ENCODE data around the gene LCN6.
"Not testable (repeated sequence)": the region's sequence is repeated elsewhere in the genome, so short reads cannot be mapped to it uniquely, and the experiment has no call there.

LCN6 gene

GRCh38 chr9:136709454-136710109 lies 38.7 kb downstream of the LCN6 start:
- no peak for DNase-seq (ENCODE audit: low read depth)

DNA sequence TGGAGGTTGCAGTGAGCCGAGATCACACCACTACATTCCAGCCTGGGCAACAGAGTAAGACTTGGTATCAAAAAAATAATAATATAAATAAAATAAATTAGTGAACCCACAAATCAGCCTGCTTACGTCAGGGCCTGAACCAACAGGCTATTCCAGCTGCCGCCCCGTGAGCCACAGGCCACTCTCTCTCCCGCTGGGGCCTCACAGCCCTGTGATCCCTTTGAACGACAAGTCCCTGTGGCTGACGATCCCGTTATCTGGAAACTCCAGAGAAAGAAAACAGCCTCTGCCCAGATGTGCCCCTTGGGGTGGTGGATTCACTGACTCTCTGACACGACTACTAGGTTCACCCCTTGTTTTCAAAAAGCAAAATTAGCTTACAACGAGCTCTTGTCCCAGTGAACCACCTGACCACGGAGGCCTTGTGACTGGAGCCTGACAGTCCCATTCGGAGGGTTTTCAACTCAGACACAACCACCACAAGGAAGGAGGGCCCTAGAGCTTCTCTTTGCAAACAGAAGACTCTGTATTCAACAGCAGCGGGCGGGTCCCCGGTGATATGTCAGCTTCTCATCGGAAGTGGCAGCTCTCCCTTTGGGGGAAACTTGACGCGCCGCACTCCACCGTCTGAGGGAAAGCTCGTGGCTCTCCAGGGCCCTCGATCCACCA lies 40.3 kb downstream of the LCN6 start:
- DNase-seq (ENCODE audit: low read depth) = no peak

DNA sequence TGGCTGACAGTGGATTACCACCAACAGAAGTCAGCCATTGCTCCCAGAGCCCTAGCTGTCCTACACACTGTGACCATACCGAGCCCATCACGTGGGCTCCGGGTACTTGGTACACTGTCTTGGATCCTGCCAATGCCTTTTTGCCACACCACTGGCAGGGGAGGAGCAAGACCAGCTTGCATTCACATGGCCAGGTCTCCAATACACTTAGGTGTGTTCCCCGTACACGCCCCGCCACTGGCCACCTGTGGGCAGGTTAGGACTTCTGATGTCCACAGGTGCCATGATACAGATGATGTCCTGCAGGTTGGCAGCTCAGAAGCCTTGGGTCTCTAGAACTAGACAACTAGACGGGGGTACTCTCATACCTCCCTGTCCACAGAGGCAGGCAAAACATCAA lies 41.3 kb downstream of the LCN6 start:
- no peak for DNase-seq (ENCODE audit: low read depth)

DNA sequence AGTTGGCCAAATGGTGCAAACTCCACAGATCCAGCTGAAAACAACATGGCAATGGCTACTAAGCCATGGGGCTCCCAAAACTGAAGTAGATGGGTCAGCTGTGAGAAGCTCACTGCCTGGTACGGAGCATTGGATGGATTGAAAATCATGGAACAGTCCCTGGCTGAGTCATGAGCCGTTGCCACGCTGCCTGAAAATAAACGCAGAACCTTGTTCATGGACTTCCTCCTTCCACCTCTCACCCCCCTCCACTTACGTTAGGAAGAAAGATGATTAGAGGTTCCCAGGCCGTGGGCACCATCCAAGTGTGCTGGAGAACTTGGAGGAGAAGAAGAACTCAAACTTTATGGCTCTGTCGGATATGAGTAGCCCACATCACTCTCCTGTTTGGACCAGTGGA lies 42.8 kb downstream of the LCN6 start:
- no peak for DNase-seq (ENCODE audit: low read depth)

DNA sequence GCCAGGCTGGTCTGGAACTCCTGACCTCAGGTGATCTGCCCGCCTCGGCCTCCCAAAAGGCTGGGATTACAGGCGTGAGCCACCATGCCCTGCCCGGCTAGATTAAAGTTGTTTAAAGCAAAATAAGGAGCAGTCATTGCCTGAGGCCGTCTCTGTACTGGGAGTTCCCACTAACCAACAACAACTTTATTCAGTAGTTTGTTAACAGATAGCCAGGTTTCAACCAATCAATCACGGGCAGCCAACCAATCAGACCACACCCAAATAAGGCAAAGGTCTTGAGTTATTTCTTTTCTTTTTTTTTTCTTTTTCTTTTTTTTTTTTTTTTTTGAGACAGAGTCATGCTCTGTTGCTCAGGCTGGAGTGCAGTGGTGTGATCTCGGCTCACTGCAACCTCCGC lies 43.6 kb downstream of the LCN6 start:
- not testable (repeated sequence) for DNase-seq (ENCODE audit: low read depth)

- DNase-seq (ENCODE audit: low read depth) = no peak
Measured at GRCh38 chr9:136703276-136703860, 45.0 kb downstream of the LCN6 start.

GRCh38 chr9:136701668-136702053 lies 46.7 kb downstream of the LCN6 start:
- no peak for DNase-seq (ENCODE audit: low read depth)

- DNase-seq (ENCODE audit: low read depth) = no peak
Measured at GRCh38 chr9:136700959-136701667, 47.2 kb downstream of the LCN6 start.

DNA sequence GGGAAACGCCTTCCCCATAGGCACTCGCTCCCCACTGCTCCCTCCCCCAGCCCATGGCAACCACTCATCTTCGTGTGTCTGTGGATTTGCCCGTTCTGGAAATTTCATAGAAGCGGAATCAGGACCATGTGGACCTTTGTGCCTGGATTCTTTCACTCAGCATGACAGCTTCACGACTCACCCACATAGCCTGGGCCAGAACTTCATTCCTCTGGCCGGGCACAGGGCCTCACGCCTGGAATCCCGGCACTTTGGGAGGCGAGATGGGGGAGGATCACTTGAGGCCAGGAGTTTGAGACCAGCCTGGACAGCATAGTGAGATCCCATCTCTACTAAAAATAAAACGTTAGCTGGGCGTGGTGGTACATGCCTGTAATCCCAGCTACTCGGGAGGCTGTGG lies 48.0 kb downstream of the LCN6 start:
- no peak for DNase-seq (ENCODE audit: low read depth)

DNA sequence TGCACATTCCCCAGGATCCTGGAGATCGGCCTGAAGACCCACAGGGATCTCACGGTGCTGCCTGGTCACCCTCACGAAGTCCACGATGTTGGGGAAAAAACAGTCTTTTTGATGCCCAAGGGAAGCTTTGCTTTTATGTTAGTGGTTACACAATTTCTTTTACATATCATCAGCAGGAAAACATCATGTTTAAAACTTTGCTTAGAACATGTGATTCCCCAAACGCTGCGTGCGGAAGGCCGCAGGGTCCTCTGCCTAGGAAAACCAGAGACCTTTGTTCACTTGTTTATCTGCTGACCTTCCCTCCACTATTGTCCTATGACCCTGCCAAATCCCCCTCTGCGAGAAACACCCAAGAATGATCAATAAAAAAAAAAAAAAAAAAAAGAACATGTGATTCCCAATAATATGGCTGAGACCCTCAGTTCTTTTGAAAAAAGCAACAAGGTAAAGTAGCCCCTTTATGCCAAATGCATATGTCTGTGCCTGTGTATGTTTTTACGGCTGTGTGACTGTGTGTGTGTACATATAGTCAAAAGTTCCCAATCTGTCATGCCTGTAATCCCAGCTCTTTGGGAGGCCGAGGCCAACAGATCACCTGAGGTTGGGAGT lies 49.6 kb downstream of the LCN6 start:
- DNase-seq (ENCODE audit: low read depth) = no peak

DNA sequence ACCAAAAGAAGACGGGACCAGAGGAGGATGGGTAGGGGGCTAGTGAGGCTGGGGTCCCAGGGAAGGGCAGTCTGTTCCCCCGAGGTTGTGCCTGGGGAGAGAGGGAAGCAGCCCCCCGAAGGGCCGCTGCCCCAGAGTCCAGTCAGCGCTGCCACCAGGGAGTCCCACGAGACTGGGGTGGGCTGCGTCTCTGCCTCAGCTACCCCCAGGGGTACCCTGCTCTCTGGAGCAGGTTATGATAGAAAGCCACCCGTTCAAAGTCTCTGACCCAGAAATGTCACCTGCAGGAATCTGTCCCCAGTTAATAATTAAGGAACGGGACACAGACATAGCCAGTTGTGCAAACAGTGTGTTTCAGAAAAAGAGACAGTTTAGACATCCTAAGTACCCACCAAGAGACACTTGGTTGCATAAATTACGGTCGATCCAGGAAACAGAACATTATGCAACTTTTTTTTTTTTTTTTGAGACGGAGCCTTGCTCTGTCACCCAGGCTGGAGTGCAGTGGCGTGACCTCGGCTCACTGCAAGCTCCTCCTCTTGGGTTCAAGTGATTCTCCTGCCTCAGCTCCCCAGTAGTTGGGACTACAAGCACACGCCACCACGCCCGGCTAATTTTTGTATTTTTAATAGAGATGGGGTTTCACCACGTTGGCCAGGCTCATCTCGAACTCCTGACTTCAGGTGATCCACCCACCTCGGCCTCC lies 50.4 kb downstream of the LCN6 start:
- no peak for DNase-seq (ENCODE audit: low read depth)

- no peak for DNase-seq (ENCODE audit: low read depth)
Measured at GRCh38 chr9:136697146-136697820, 51.0 kb downstream of the LCN6 start.

- no peak for DNase-seq (ENCODE audit: low read depth)
Measured at GRCh38 chr9:136696502-136696901, 51.8 kb downstream of the LCN6 start.

DNA sequence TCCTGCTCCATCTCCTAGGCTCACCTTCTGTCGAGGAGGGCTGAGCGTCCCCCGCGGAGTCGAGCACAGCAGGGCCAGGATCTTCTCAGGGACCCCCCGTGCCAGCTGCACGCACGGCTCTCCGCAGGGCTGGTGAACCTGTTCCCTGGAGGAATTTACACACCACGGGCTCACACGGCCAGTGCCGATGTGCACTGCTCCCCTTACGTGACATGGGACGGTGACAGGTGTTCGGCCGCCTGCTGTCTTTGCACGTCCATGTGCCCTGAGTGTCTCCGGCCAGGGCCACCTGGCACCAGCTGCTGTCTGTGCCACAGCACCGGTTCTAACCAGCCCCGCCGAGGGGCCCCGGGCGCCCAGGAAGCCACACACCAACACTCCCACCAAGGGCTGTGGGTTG lies 52.4 kb downstream of the LCN6 start:
- no peak for DNase-seq (ENCODE audit: low read depth)

DNA sequence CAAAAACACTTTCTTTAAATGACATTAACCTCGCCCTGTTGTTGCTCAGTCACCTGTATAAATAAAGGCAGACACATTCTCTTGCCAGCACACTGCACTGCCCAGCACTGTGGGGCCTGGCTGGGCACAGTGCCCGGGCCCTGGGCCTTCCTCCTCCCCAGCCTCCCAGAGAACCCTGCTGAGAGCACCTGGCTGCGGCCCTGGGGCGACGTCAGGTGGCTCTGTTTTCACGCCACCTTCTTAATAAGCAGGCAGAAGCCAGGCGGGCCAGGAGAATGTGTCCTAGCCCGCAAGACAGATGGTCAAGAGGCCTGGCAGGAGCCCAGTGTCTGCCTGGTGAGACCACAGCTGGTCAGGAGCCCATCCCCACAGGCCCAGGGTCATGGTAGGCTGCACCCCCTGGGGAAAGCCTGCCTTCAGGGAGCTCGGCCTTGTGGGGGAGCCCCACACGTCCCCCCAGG lies 52.9 kb downstream of the LCN6 start:
- DNase-seq (ENCODE audit: low read depth) = no peak

- DNase-seq (ENCODE audit: low read depth) = no peak
Measured at GRCh38 chr9:136694872-136695247, 53.5 kb downstream of the LCN6 start.

DNA sequence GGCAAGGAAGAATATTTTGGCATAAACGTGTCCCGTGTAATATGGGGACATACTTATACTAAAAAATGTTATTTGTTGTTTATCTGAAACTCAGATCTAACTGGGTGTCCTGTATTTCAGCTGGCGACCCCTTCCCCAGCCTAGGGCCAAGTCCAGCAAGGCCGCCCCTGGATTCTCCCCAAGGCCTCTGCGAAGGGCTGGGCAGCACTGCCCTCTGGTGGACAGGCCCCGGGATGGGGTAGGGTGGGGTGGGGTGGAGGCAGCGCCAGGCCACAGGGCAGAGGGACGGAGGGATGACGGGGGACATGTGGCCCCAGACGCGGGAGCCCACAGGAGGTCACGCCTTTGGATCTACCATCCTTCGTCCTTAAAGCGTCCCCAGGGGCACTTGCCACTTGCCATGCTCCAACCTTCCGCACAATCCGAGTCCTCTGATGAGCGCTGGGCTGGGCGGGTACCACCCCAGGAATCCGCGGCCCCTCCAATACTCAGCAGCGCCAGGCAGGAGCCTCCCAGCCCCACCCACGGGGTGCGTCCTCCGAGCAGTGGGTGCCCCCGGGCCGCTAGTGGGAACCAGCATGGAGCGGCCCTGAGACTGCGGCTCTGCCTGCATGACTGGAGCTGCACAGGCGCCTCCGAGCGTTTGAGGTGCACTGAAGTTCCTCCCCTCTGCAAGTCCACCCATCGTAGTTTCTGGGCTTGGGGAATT lies 54.0 kb downstream of the LCN6 start:
- DNase-seq (ENCODE audit: low read depth) = no peak
